ENCODE data around the gene IL1R2. TPM values are rescaled to one million over a fixed set of nuclear protein-coding genes. Genes with fewer than 3 reads are reported as not detected.

IL1R2 gene
- total and polyA plus RNA-seq, 4 donors: 7.3 to 902 (median 64.1) TPM

DNA sequence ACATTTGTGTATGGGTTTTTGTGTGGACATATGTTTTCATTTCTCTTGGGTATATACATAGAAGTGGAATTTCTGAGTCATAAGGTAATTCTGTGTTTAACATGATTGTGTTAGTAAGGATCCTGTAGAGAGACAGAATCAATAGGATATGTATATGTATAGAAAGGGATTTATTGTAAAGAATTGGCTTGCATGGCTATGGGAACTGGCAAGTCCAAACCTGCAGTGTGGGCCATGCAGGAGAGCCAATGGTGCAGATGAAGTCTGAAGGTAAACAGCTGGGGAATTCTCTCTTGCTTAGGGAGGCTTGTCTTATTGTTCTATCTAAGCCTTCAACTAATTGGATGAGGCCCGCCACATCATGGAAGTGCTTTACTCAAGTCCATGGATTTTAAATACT is 39.2 kb upstream of the IL1R2 start:
- Histone ChIP-seq H3K27me3 (ENCODE audit: control insufficient read depth in 3 of 3, insufficient read depth in 3 of 3, low read length in 2 of 3) (no peaks in the 10 kb centered on the region), H3K36me3 (ENCODE audit: control insufficient read depth in 4 of 4, insufficient read depth in 4 of 4, low read length in 4 of 4) (no peaks in the 10 kb centered on the region), H3K27ac (ENCODE audit: low read depth in 1 of 2, low read length in 1 of 2) (no peak overlapping the region), H3K4me3 (no peak overlapping the region), H3K9me3 (ENCODE audit: control insufficient read depth in 4 of 4, insufficient read depth in 3 of 4, low read length in 3 of 4) (peaks cover 0 to 4% (median 0%) of the 10 kb centered on the region in 4 donors), H3K9ac (ENCODE audit: insufficient read depth in 1 of 2, low read length in 2 of 2) (no peak overlapping the region), H3K4me1 (ENCODE audit: control insufficient read depth in 5 of 5, insufficient read depth in 5 of 5, low read length in 5 of 5) (peaks cover 0 to 1% (median 0%) of the 10 kb centered on the region in 5 donors)
- TF ChIP-seq, protein P1, sequence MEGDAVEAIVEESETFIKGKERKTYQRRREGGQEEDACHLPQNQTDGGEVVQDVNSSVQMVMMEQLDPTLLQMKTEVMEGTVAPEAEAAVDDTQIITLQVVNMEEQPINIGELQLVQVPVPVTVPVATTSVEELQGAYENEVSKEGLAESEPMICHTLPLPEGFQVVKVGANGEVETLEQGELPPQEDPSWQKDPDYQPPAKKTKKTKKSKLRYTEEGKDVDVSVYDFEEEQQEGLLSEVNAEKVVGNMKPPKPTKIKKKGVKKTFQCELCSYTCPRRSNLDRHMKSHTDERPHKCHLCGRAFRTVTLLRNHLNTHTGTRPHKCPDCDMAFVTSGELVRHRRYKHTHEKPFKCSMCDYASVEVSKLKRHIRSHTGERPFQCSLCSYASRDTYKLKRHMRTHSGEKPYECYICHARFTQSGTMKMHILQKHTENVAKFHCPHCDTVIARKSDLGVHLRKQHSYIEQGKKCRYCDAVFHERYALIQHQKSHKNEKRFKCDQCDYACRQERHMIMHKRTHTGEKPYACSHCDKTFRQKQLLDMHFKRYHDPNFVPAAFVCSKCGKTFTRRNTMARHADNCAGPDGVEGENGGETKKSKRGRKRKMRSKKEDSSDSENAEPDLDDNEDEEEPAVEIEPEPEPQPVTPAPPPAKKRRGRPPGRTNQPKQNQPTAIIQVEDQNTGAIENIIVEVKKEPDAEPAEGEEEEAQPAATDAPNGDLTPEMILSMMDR (IDR thresholded peaks at IDR 0.05; ENCODE audit: control extremely low read depth, extremely low read depth): no peak
- WGBS, 2 donors: 97 to 100% methylated on average over 1 of the region's 1 CpG
- ATAC-seq (ENCODE audit: insufficient read depth, low FRiP score) (no peak), DNase-seq (no peak)

DNA sequence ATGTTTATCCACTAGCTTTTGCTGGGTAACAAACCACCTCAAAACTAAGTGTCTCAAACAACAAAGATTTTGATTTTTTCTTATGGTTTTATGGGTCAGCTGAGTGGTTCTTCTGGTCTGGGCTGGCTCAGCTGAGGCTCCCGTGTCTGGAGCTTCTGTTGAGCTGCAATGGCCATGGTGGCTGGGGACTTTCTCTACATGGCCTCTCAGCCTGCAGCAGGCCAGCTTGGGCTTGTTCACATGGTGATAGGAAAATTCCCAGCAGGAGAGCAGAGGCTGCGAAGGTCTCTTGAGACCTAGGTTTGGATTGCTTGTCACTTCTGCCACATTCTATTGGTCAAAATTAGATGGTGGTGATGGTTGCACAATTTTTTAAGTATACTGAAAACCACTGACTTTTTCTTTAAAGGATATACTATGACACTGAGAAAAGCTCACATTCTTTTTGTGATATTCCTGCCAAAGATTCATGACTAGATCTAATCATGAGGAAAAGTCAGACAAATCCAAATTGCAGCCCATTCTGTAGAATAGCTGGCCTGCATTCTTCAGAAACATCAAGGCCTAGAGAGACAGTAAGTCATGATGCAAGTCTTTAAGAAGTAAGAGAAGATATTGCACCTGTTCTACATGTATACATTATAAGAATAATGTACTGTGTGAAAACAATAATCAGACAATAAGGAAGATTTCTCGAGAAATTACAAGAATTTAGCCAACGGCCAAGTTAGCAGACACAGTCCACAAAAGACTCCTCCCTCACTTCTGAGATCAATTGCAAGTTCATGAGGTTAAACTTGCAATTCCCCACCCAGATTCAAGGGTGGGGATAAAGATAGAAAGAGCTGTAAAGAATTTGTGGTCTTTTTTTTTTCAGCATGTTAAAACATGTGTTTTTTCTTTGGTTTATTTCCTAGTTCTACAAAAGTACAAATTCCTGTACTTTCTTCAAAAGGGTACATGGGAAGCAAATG is 35.0 kb upstream of the IL1R2 start:
- H3K4me3 ChIP-seq: no peak overlapping the region
- peaks cover 0 to 15% (median 8%) of the 10 kb centered on the region in 5 donors for H3K4me1 ChIP-seq (ENCODE audit: control insufficient read depth in 5 of 5, insufficient read depth in 5 of 5, low read length in 5 of 5)
- no peak overlapping the region for H3K27ac ChIP-seq (ENCODE audit: low read depth in 1 of 2, low read length in 1 of 2)
- DNase-seq: no peak
- ATAC-seq (ENCODE audit: insufficient read depth, low FRiP score): no peak
- no peak overlapping the region for H3K9ac ChIP-seq (ENCODE audit: insufficient read depth in 1 of 2, low read length in 2 of 2)
- WGBS, 2 donors: 51 to 65% methylated on average over 4 of the region's 4 CpGs
- no peaks in the 10 kb centered on the region for H3K36me3 ChIP-seq (ENCODE audit: control insufficient read depth in 4 of 4, insufficient read depth in 4 of 4, low read length in 4 of 4)
- peaks cover 0 to 6% (median 0%) of the 10 kb centered on the region in 4 donors for H3K9me3 ChIP-seq (ENCODE audit: control insufficient read depth in 4 of 4, insufficient read depth in 3 of 4, low read length in 3 of 4)
- TF ChIP-seq, protein P1 (IDR thresholded peaks at IDR 0.05; ENCODE audit: control extremely low read depth, extremely low read depth): no peak
- H3K27me3 ChIP-seq (ENCODE audit: control insufficient read depth in 3 of 3, insufficient read depth in 3 of 3, low read length in 2 of 3): no peaks in the 10 kb centered on the region

DNA sequence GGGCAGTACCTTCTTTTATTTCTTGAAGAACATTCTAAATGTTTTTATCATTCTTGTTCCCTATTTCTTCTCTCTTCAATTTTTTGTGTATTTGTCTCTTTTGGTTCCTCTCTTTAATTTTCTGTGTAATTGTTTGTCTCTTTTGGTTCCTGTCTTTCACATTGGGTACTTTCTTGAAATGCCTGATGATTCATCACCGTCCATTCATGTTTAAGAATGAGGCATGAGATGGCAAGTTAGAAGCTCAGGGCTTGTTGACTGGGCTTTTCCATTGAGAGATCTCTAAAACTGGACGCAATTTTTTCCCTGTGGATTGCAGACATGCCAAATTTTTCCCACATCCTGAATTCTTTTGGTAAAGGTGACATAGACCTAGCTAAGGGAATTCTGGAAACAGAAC is 33.7 kb upstream of the IL1R2 start:
- H3K27ac ChIP-seq (ENCODE audit: low read depth in 1 of 2, low read length in 1 of 2): no peak overlapping the region
- TF ChIP-seq, protein P1 (IDR thresholded peaks at IDR 0.05; ENCODE audit: control extremely low read depth, extremely low read depth): no peak
- 0 to 2% methylated on average over 2 of the region's 2 CpGs for WGBS, 2 donors

More for the DNA sequence above, 33.7 kb upstream of the IL1R2 start:
- Histone ChIP-seq H3K36me3 (ENCODE audit: control insufficient read depth in 4 of 4, insufficient read depth in 4 of 4, low read length in 4 of 4) (no peaks in the 10 kb centered on the region), H3K27me3 (ENCODE audit: control insufficient read depth in 3 of 3, insufficient read depth in 3 of 3, low read length in 2 of 3) (no peaks in the 10 kb centered on the region), H3K9me3 (ENCODE audit: control insufficient read depth in 4 of 4, insufficient read depth in 3 of 4, low read length in 3 of 4) (peaks cover 0 to 6% (median 0%) of the 10 kb centered on the region in 4 donors), H3K9ac (ENCODE audit: insufficient read depth in 1 of 2, low read length in 2 of 2) (no peak overlapping the region), H3K4me3 (no peak overlapping the region), H3K4me1 (ENCODE audit: control insufficient read depth in 5 of 5, insufficient read depth in 5 of 5, low read length in 5 of 5) (peaks cover 0 to 28% (median 15%) of the 10 kb centered on the region in 5 donors)
- ATAC-seq (ENCODE audit: insufficient read depth, low FRiP score): no peak
- DNase-seq: no peak
